Measurements from ENCODE around the gene GOLPH3.

The GOLPH3 gene

DNA sequence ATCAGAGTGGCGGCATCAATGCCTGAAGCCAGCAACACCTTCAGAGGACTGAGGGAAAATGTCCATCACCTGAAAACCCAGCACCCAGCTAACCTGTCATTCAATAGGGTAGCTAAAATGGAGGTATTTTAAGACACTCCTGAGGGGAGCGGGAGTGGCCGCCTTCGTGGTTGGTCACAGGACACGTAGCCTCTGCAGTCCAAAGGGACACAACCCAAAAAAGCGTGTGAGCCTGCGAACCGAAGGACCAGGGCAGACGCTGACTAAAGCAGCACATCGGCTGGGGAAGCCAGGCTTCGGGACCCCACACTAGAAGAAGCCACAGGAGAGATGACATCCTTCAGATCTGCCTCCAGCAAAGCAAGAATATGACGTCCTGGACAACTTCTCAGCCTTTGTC lies 70.6 kb downstream of the GOLPH3 start:
- Histone ChIP-seq H3K27me3 (no peaks in the 10 kb centered on the region), H3K4me1 (peaks cover 0 to 15% (median 0%) of the 10 kb centered on the region in 4 donors), H3K4me3 (no peak overlapping the region), H3K27ac (no peak overlapping the region), H3K36me3 (peaks cover 51 to 83% (median 81%) of the 10 kb centered on the region in 3 donors), H3K9me3 (no peaks in the 10 kb centered on the region)
- intact Hi-C loops (cut with DNase I; ENCODE audit: low total_unique reads): no loop called here
- DNase-seq: no peak
- TF ChIP-seq, protein P1, sequence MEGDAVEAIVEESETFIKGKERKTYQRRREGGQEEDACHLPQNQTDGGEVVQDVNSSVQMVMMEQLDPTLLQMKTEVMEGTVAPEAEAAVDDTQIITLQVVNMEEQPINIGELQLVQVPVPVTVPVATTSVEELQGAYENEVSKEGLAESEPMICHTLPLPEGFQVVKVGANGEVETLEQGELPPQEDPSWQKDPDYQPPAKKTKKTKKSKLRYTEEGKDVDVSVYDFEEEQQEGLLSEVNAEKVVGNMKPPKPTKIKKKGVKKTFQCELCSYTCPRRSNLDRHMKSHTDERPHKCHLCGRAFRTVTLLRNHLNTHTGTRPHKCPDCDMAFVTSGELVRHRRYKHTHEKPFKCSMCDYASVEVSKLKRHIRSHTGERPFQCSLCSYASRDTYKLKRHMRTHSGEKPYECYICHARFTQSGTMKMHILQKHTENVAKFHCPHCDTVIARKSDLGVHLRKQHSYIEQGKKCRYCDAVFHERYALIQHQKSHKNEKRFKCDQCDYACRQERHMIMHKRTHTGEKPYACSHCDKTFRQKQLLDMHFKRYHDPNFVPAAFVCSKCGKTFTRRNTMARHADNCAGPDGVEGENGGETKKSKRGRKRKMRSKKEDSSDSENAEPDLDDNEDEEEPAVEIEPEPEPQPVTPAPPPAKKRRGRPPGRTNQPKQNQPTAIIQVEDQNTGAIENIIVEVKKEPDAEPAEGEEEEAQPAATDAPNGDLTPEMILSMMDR (IDR thresholded peaks at IDR 0.05): no peak

DNA sequence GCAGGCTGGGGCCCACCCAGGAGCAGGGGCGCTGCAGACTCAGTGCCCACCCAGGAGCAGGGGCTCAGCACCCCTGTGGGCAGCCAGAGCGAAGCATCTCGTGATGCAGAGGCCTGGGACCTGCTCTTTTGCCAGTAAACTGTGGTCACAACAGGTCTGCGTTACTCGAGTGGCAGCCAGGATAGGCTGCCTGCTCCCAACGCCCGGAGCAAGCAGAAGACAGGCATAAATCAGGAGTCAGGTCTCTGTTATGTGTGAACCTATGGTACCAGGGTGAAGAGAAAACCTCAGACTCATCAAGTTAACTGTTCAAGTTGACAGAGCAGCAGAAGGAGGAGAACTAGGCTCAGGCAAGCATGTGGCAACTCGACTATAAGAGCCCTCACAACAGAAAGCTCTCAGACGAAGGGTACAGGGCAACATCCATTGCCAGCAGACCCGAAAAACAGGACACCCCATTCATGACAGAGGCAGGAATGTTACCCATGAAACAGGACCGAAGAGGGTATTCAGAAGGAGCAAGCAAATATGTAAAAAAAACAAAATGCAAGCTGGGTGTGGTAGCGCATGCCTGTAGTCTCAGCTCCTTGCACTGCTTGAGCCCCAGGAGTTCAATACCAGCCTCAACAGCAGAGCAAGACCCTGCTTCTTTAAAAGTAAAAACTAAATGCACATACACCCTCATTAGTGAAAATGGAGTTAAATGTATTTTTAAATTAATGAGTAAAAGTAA lies 71.7 kb downstream of the GOLPH3 start:
- H3K27ac ChIP-seq: no peak overlapping the region
- TF ChIP-seq, protein P1 (IDR thresholded peaks at IDR 0.05): no peak
- intact Hi-C loops (cut with DNase I; ENCODE audit: low total_unique reads): no loop called here
- peaks cover 51 to 86% (median 82%) of the 10 kb centered on the region in 3 donors for H3K36me3 ChIP-seq
- H3K4me1 ChIP-seq: peaks cover 0 to 19% (median 0%) of the 10 kb centered on the region in 4 donors
- no peak for DNase-seq
- H3K9me3 ChIP-seq: no peaks in the 10 kb centered on the region
- no peaks in the 10 kb centered on the region for H3K27me3 ChIP-seq
- no peak overlapping the region for H3K4me3 ChIP-seq

DNA sequence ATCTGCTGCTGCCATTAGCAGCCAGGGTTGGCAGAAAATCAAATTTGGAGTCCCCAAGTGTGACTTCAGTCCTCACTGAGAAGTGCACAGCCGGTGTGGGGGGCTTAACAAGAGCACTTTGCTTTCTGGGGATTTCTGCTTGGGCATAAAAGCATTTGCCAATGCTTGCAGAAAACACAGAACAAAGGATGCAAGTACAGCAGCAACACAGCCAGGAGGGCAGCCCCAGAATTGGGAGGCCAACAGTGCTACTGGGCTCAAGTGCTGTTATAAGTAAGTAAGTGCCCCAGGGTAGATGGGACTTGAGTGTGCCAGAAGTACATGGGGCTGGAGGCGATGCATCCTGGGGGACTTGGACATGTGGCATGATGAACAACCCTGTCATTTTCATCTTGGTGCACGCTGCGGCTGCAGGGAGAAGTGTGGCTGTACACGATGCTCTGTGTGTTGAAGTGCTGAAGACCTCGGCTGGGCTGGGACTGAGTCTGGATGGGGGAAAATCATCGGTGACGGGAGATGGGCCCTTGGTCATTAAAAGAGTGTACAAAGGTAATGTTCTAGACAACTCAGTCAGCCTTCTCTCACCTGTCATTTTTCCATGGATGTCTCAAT lies 73.3 kb downstream of the GOLPH3 start:
- TF ChIP-seq, protein P1 (IDR thresholded peaks at IDR 0.05): no peak
- H3K9me3 ChIP-seq: no peaks in the 10 kb centered on the region
- H3K27me3 ChIP-seq: no peaks in the 10 kb centered on the region
- H3K27ac ChIP-seq: no peak overlapping the region
- no peak for DNase-seq
- intact Hi-C loops (cut with DNase I; ENCODE audit: low total_unique reads): no loop called here
- peaks cover 47 to 76% (median 76%) of the 10 kb centered on the region in 3 donors for H3K36me3 ChIP-seq
- no peak overlapping the region for H3K4me3 ChIP-seq
- H3K4me1 ChIP-seq: peaks cover 0 to 20% (median 0%) of the 10 kb centered on the region in 4 donors

DNA sequence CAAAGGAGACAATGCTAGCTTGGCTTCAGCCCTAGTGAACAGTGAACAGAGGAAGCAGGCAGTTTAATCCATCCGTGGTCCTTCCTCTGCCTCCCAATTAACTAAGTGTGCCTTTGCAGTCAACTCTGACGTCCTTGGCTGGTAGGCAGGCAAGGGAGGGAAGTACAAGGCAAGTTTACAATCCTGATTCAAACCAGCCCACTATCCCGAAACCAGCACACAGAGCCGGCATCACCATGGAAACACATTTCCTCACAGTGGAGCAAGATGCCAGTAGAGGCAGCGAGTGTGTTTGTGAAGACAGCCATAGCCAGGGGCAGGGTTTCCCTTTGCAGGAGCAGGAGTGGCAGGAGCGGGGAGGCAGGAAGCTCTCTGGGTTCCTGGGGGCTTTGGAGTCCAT lies 73.9 kb downstream of the GOLPH3 start:
- no peak for DNase-seq

DNA sequence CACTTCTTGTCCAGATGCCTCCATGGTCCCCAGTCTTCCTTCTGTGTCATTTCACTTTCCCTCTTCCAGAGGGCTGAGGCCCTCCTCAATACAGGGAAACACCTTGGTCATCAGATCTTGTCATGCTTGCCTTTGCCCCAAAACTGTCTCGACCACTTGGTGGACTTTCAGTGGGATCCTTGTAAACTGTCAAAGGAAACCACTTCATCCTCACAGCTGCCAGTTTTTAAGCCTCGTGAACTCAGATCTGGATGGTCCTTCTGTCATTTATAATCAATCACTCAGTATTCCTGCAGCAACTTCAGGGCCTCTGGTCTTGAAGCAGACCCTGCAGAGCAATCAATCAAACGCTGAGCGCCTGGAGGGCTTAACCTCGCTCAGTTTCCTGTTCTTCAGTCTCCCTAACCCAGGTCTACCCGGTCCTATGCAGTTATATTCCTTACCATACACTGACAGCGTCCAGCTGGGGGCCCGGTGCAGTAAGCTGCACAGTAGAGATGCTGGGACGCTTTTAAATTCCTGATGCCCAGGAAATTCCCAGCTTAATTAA lies 74.6 kb downstream of the GOLPH3 start:
- Histone ChIP-seq H3K4me3 (no peak overlapping the region), H3K9me3 (no peaks in the 10 kb centered on the region), H3K36me3 (peaks cover 35 to 70% (median 66%) of the 10 kb centered on the region in 3 donors), H3K27me3 (no peaks in the 10 kb centered on the region), H3K4me1 (peaks cover 0 to 33% (median 6%) of the 10 kb centered on the region in 4 donors), H3K27ac (no peak overlapping the region)
- intact Hi-C loops (cut with DNase I; ENCODE audit: low total_unique reads): no loop called here
- DNase-seq: no peak
- TF ChIP-seq, protein P1 (IDR thresholded peaks at IDR 0.05): no peak

More for the DNA sequence above, 73.9 kb downstream of the GOLPH3 start:
- TF ChIP-seq, protein P1 (IDR thresholded peaks at IDR 0.05): no peak
- intact Hi-C loops (cut with DNase I; ENCODE audit: low total_unique reads): no loop called here
- no peaks in the 10 kb centered on the region for H3K9me3 ChIP-seq
- H3K27ac ChIP-seq: no peak overlapping the region
- peaks cover 0 to 26% (median 2%) of the 10 kb centered on the region in 4 donors for H3K4me1 ChIP-seq
- H3K4me3 ChIP-seq: no peak overlapping the region
- H3K27me3 ChIP-seq: no peaks in the 10 kb centered on the region
- peaks cover 41 to 74% (median 71%) of the 10 kb centered on the region in 3 donors for H3K36me3 ChIP-seq
